GM23338 (cell line): ENCODE results near the gene IL22RA2. TPM values are rescaled to one million over a fixed set of nuclear protein-coding genes. Genes with fewer than 3 reads are reported as not detected.

Experiments used
- ATAC-seq: fragments of 200-7000 bp; cut with Tn5 transposase; 3 replicates; pipeline ENCODE4 v1.9.1; 2020
- DNase-seq: peaks from one replicate; pipeline ENCODE4 v3.0.0-alpha.2; 2015; ENCODE audit warnings: low spot score
- H2AFZ ChIP-seq: fragments of 200-600 bp; sonication (generic); 2 replicates; pipeline ENCODE4 v1.8.0; 2016; ENCODE audit warnings: antibody characterized with exemption, mild to moderate bottlenecking, moderate library complexity
- H3F3A ChIP-seq: fragments of 200-600 bp; sonication (generic); replicated peaks from 2 replicates; pipeline ENCODE4 v1.8.0; 2017; ENCODE audit warnings: antibody characterized with exemption, mixed run types, low read depth
- H3K27ac ChIP-seq: fragments of 200-600 bp; sonication (generic); 2 replicates; pipeline ENCODE4 v1.6.1; 2016; ENCODE audit warnings: low read depth
- H3K27me3 ChIP-seq: fragments of 200-600 bp; sonication (generic); 2 replicates; pipeline ENCODE4 v1.8.0; 2016; ENCODE audit warnings: mild to moderate bottlenecking, mixed run types, moderate library complexity; ENCODE audit not compliant: insufficient read depth
- H3K36me3 ChIP-seq: fragments of 200-600 bp; sonication (generic); 2 replicates; pipeline ENCODE4 v1.8.0; 2016; ENCODE audit warnings: mild to moderate bottlenecking; ENCODE audit not compliant: insufficient read depth
- H3K4me1 ChIP-seq: fragments of 200-600 bp; sonication (generic); 2 replicates; pipeline ENCODE4 v1.8.0; 2016; ENCODE audit warnings: mild to moderate bottlenecking, moderate library complexity; ENCODE audit not compliant: insufficient read depth
- H3K4me2 ChIP-seq: fragments of 200-600 bp; sonication (generic); 2 replicates; pipeline ENCODE4 v1.7.1; 2017; ENCODE audit warnings: mixed run types
- H3K4me3 ChIP-seq: fragments of 200-600 bp; sonication (generic); 2 replicates; pipeline ENCODE4 v1.6.1; 2016; ENCODE audit warnings: mixed run types
- H3K79me2 ChIP-seq: fragments of 200-600 bp; sonication (generic); replicated peaks from 2 replicates; pipeline ENCODE4 v1.8.0; 2017; ENCODE audit warnings: mild to moderate bottlenecking; ENCODE audit not compliant: insufficient read depth
- H3K9me2 ChIP-seq: fragments of 200-600 bp; sonication (generic); 2 replicates; pipeline ENCODE4 v1.8.0; 2017; ENCODE audit not compliant: insufficient read depth
- H4K20me1 ChIP-seq: fragments of 200-600 bp; sonication (generic); replicated peaks from 2 replicates; pipeline ENCODE4 v1.8.0; 2017; ENCODE audit warnings: mild to moderate bottlenecking; ENCODE audit not compliant: insufficient read depth
- H3K27ac Mint-ChIP-seq: 2 replicates; pipeline ENCODE4 v1.8.0; 2020; ENCODE audit warnings: inconsistent platforms, mild to moderate bottlenecking, moderate library complexity, mixed read lengths
- H3K27me3 Mint-ChIP-seq: 3 replicates; pipeline ENCODE4 v1.8.0; 2022; ENCODE audit warnings: low read depth, mild to moderate bottlenecking, moderate library complexity, mixed read lengths, inconsistent platforms; ENCODE audit not compliant: insufficient read depth, poor library complexity
- H3K36me3 Mint-ChIP-seq: 3 replicates; pipeline ENCODE4 v1.8.0; 2021; ENCODE audit warnings: low read depth, mild to moderate bottlenecking, inconsistent platforms, moderate library complexity, mixed read lengths
- H3K4me1 Mint-ChIP-seq: 3 replicates; pipeline ENCODE4 v1.8.0; 2020; ENCODE audit warnings: mild to moderate bottlenecking, inconsistent platforms, mixed read lengths
- H3K4me3 Mint-ChIP-seq: 3 replicates; pipeline ENCODE4 v1.8.0; 2021; ENCODE audit warnings: moderate library complexity, mild to moderate bottlenecking, inconsistent platforms, mixed read lengths
- H3K9me3 Mint-ChIP-seq: 3 replicates; pipeline ENCODE4 v1.8.0; 2020; ENCODE audit warnings: moderate library complexity, mild to moderate bottlenecking, inconsistent platforms, mixed read lengths
- CREB1 ChIP-seq: fragments of 250-450 bp; sonication (Bioruptor Pico); IDR thresholded peaks from 2 replicates; pipeline ENCODE4 v1.5.0; 2020; ENCODE audit warnings: low read depth, mild to moderate bottlenecking, moderate library complexity
- CTCF ChIP-seq, 2 experiments: fragments of 200-600 bp in 1 of 2; sonication (generic) in 1 of 2; conservative IDR thresholded peaks; 2 replicates each; pipeline versions ENCODE4 v1.5.1 to v1.6.1; 2016 to 2017; ENCODE audit warnings: antibody characterized with exemption in 2 of 2, low read depth in 2 of 2, mild to moderate bottlenecking in 2 of 2, moderate library complexity in 1 of 2
- ETS1 ChIP-seq: IDR thresholded peaks from 2 replicates; pipeline ENCODE4 v1.6.1; 2016; ENCODE audit warnings: antibody characterized with exemption
- EZH2 ChIP-seq: fragments of 200-600 bp; sonication (generic); IDR thresholded peaks from one replicate; pipeline ENCODE4 v1.8.0; 2017; ENCODE audit warnings: antibody characterized with exemption, mild to moderate bottlenecking, low read depth; ENCODE audit not compliant: unreplicated experiment
- EZH2phosphoT487 ChIP-seq: fragments of 200-600 bp; sonication (generic); IDR thresholded peaks from one replicate; pipeline ENCODE4 v1.8.1; 2018; ENCODE audit warnings: antibody characterized with exemption; ENCODE audit not compliant: unreplicated experiment
- JUNB ChIP-seq: IDR thresholded peaks from one replicate; pipeline ENCODE4 v1.6.1; 2016; ENCODE audit warnings: antibody characterized with exemption; ENCODE audit not compliant: unreplicated experiment
- NANOG ChIP-seq: IDR thresholded peaks from 2 replicates; pipeline ENCODE4 v1.6.1; 2016; ENCODE audit warnings: antibody characterized with exemption, borderline replicate concordance
- POLR2AphosphoS5 ChIP-seq: IDR thresholded peaks from 2 replicates; pipeline ENCODE4 v1.6.1; 2016; ENCODE audit warnings: antibody characterized with exemption, low read depth
- STAT1 ChIP-seq: IDR thresholded peaks from one replicate; pipeline ENCODE4 v1.6.1; 2016; ENCODE audit warnings: antibody characterized with exemption; ENCODE audit not compliant: unreplicated experiment
- ZNF114 ChIP-seq: fragments of 250-450 bp; sonication (Bioruptor Pico); IDR thresholded peaks from 2 replicates; pipeline ENCODE4 v1.5.0; 2020; ENCODE audit warnings: mild to moderate bottlenecking, moderate library complexity
- ZNF331 ChIP-seq: fragments of 250-450 bp; sonication (Bioruptor Pico); IDR thresholded peaks from 2 replicates; pipeline ENCODE4 v1.5.0; 2020; ENCODE audit warnings: low read depth, mild to moderate bottlenecking, moderate library complexity
- ZNF462 ChIP-seq: fragments of 250-450 bp; sonication (Bioruptor Pico); IDR thresholded peaks from 2 replicates; pipeline ENCODE4 v1.5.0; 2020; ENCODE audit warnings: mild to moderate bottlenecking, moderate library complexity
- polyA plus RNA-seq: library from polyadenylated mRNA; unstranded; fragments of >200 nt; fragmentation: Nextera tagmentation; extraction: Ambion mirVana; gene quantifications from 2 replicates; pipeline ENCODE4 v1.2.1, GENCODE V29; 2016
- total RNA-seq: library from RNA; depleted of rRNA; stranded (reverse); fragments of >200 nt; shearing (Covaris generic); gene quantifications from 2 replicates; pipeline ENCODE4 v1.2.3, GENCODE V29; 2014
- TF ChIP-seq, protein P1 (sequence below): IDR thresholded peaks from one replicate; pipeline ENCODE4 v1.6.1; 2018; ENCODE audit warnings: antibody characterized with exemption; ENCODE audit not compliant: unreplicated experiment

Gene IL22RA2
- total and polyA plus RNA-seq, 2 experiments from 2014 or later = not detected

DNA sequence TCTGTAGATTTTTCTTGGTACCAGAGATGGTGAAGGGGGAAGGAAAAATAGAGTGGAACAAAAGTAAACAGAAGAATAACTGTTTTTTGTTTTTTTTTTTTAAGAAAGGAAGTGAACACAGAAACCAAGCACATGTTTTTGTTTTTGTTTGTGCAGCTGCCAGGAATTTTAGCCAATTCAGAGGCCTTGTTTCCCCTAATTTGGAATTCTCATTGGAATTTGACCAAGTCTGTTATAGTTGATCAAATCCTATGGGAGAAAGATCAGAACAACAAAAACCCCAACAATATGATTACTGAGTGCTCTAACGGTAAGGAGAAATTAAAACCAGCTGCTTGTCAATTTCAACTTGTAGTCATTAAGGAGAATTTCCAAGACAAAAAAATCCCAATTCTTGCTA is 18.2 kb upstream of the IL22RA2 start:
- no peak overlapping the region for H3K4me2 ChIP-seq
- no peaks in the 10 kb centered on the region for H3K27me3 ChIP-seq
- no peaks in the 10 kb centered on the region for H3K4me1 ChIP-seq
- no peaks in the 10 kb centered on the region for H4K20me1 ChIP-seq
- Mint-ChIP-seq H3K36me3 (peaks cover 31% of the 10 kb centered on the region), H3K4me1 (no peaks in the 10 kb centered on the region), H3K4me3 (no peak overlapping the region), H3K27ac (no peak overlapping the region), H3K27me3 (peaks cover under 1% of the 10 kb centered on the region), H3K9me3 (peaks cover 58% of the 10 kb centered on the region)
- H2AFZ ChIP-seq = no peak overlapping the region
- H3K27ac ChIP-seq = no peak overlapping the region
- H3F3A ChIP-seq = no peaks in the 10 kb centered on the region
- TF ChIP-seq ZNF462 (CRISPR knock-in tag) = no peak
- no peak for TF ChIP-seq STAT1
- TF ChIP-seq EZH2 = no peak
- no peak for TF ChIP-seq ETS1
- no peak for TF ChIP-seq CREB1 (CRISPR knock-in tag)
- TF ChIP-seq ZNF331 (CRISPR knock-in tag) = no peak
- TF ChIP-seq POLR2AphosphoS5 = no peak
- no peak for TF ChIP-seq ZNF114 (CRISPR knock-in tag)
- TF ChIP-seq, protein P1, sequence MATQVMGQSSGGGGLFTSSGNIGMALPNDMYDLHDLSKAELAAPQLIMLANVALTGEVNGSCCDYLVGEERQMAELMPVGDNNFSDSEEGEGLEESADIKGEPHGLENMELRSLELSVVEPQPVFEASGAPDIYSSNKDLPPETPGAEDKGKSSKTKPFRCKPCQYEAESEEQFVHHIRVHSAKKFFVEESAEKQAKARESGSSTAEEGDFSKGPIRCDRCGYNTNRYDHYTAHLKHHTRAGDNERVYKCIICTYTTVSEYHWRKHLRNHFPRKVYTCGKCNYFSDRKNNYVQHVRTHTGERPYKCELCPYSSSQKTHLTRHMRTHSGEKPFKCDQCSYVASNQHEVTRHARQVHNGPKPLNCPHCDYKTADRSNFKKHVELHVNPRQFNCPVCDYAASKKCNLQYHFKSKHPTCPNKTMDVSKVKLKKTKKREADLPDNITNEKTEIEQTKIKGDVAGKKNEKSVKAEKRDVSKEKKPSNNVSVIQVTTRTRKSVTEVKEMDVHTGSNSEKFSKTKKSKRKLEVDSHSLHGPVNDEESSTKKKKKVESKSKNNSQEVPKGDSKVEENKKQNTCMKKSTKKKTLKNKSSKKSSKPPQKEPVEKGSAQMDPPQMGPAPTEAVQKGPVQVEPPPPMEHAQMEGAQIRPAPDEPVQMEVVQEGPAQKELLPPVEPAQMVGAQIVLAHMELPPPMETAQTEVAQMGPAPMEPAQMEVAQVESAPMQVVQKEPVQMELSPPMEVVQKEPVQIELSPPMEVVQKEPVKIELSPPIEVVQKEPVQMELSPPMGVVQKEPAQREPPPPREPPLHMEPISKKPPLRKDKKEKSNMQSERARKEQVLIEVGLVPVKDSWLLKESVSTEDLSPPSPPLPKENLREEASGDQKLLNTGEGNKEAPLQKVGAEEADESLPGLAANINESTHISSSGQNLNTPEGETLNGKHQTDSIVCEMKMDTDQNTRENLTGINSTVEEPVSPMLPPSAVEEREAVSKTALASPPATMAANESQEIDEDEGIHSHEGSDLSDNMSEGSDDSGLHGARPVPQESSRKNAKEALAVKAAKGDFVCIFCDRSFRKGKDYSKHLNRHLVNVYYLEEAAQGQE = no peak
- TF ChIP-seq JUNB = no peak
- TF ChIP-seq NANOG = no peak
- no peak for TF ChIP-seq EZH2phosphoT487
- no peak for TF ChIP-seq CTCF (conservative IDR thresholded peaks at IDR 0.05; ENCODE audit: low read depth in 2 of 2)
- H3K4me3 ChIP-seq = no peak overlapping the region
- DNase-seq (no peak), ATAC-seq (no peak)
- H3K79me2 ChIP-seq = no peaks in the 10 kb centered on the region
- no peaks in the 10 kb centered on the region; the same call in 1 of the 2 replicates for H3K9me2 ChIP-seq
- peaks cover 27% of the 10 kb centered on the region for H3K36me3 ChIP-seq
